Stimulated activated CD4-positive, alpha-beta T cell treated with anti-CD3 and anti-CD28 coated beads, TNF-alpha, amount 100 ng/mL, for 1 hour (primary cell): Measurements from ENCODE around the gene TTC6.

Experiments
- DNase-seq, 3 donors: peaks; one replicate each; pipeline ENCODE4 v3.0.0-alpha.2; 2020; ENCODE audit warnings: low read depth in 3 of 3, low spot score in 1 of 3

Gene TTC6

DNA sequence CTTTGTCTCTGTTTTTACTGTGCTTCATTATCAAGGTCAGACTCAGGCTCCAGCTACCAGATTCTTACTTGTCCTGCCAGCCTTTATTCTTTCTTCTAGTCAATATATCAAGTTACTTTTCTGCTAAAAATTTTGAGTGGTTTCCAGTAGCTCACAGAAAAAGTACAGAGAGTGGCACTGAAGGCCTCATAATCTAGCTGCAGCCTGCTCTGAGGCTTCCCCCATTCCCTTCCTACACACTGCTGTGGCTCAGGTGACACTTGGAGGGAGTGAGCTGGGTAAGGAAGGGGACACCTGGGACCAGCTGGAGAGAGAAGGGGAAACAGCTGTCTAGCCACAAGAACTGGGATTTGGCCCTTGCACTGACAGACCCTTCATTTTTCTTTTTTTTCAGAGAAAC lies 25.4 kb downstream of the TTC6 start:
- DNase-seq, result no peak

DNA sequence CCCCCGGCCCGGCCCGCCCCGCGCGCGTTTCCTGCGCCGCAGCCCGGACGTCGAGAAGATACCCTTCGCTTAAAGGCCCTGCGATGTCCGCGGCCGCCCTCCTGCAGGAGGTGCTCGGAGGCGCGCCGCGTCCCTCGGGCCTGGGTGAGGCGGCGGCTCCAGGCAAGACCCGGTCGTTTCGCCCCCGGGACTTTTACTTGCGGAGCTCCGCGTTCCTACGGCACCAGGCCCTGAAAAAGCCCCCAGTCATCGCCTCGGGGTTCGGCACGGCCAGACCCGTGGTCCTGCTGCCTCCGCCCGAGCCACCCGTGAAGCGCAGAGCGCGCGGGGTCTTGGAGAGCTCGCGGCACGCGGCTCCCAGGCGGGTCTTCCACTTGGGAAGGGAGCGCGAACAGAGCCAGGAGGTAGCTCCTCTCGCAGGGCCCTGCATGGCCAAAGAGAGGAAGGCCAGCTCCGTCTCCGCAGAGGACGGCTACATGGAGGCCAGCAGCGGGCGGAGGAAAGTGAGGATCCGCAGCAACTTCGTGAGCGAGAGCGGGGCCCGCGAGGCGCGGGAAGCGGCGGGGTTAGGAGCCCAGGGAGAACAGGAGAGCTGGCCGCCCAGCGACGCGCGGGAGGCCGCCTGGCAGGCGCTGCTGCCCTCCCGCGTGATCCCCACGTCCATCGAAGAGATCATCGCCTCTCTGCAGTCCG lies 26.9 kb downstream of the TTC6 start:
- DNase-seq, result no peak

DNA sequence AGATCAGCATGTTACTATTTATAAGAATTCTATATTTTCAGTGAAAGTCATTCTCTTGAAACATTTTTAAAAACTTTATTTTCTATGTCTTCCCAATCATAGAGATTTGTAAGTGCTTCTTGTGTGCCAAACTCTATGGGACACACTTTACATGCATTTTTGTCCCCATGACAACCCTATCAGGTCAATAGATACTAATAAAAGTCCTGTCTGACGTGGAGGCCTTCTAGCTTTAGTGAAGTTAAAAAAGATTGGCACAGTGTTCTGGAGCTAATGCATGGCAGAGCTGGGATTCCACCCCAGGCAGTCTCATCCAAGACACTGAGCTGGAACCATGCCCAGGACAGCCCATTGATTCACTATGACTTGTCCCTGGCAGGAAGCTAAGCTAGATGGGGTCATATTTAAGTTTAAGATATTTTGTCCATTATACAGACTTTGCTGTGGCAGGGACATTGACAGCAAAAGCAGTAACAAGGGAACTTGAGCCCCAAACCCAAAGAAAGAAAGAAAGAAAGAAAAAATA lies 28.1 kb downstream of the TTC6 start:
- DNase-seq, result no peak

DNA sequence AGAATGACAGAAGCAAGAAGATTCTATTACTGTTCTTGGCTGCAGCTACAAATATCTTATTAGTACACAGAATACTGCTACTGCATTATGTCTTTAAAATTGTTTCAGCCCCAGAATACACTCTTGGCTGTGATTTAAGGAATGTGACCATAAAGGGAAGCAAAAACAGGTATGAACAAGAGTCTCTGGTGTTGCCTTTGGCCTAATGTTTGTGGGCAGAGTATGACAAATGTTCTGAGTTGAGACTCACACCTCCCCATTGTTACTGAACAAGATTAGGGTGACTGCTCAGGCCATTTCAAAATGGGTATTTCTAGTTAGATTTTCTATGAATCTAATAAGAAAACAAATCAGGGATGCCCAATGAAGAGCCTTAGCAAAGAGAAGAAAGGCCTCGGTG lies 28.5 kb downstream of the TTC6 start:
- no peak for DNase-seq

DNA sequence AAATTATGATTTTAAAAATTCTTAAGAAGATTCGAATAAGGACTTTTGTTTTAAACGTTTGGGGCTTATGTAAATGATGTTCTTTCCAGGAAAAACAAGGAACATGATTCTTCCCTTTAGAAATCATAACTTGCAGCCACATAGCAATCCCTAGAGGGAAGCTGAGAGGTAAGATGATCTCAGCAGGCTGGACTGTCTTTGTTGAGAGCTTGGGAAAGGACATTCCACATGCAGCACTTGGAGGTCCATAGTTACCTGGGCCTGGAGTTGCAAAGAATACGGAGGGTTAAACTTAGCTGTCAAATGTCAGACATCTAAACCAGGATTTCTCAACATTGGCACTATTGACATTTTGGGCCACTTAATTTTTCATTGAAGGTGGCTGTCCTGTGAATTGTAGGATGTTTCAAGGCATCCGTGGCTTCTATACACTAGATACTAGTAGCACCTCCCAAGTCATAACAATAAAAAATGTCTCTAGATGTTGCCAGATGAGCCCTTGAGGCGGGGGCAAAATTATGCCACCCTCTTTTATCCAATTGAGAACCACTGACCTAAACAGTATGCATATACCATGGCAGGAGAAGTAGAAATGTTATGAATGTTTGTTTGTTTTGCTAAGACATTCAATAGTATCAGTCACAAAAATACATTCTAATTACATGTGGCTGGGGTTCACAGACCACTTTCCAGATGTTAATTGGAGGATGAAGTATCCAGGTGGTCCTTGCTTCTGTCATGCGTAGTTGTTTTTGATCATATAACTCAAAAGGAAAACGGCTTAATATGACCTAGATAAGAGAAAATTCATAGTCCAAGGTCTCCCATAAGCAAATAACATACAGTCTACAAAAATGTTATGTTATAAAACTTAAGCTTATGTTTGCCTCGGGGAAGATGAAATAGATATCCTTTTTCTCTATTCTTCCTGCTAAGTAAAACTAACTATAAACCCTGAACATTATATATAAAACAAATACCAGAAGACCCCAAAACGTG lies 30.5 kb downstream of the TTC6 start:
- no peak for DNase-seq

DNA sequence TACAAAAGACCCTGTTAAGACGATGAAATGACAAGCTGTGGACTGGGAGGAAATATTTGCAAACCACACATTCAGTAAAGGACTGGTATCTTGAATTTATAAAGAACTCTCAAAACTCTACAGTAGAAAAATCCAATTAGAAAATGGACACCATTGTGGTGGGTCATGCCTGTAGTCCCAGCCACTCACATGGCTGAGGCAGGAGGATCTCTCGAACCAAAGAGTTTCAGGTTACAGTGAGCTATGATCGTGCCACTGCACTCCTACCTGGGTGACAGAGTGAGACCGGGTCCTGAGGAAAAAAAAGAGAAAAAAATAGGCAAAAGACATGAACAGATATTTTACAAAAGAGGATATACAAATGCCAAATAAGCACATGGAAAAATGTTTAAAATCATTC lies 41.9 kb downstream of the TTC6 start:
- no peak for DNase-seq

DNA sequence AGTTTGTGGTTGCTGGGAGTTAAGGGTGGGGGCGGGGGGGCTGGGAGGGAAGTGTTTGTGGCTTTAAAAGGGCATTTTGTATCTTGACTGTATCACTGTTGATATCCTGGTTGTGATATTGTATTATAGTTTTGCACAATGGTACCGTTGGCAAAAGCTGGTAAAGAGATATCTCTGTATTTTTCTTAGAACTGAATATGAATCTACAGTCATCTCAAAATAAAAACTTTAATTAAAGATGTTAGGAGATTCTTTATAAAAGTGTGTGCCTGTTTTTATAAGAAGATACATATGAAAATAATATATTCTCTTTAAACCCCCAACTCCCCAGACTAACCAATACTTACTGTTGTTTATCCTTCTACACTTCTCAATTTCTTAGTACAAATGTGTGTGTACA lies 43.2 kb downstream of the TTC6 start:
- DNase-seq, result no peak

DNA sequence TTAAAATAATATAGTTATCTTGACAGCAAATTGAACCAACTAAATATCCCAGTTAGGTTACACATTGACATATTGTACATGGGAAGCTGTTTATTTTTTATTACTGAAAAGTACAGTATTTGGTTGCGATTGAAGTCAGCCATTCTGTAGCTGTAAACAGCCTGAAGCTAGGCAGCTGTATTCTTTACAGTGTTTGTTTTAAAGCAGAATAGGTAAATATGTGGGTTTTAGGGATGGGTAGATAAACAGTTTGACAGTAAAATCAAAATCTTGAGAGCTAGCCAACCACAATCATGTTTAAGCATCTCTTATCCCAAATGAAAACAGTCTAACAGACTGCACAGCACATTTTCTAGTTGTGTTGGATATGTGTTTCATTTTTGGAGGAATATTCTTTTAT lies 45.7 kb downstream of the TTC6 start:
- DNase-seq, result no peak

DNA sequence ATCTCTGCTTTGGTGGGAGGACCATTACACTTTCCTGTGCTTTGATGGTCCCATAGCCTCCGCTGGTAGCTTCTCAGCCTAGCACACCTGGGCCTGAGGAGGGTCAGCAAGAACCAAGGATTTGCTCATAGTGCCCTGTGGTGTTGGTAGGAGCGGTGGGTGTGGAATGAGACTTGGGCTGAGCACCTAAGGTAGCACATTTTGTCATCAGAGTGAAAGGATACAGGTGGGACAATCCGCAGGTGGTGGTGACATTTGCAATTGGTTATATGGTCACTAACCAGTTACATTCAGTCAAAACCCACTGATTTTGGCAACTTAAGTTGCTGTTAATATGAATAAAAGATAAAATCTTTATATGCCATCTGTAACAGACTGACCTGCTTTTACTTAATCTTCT lies 46.7 kb downstream of the TTC6 start:
- no peak for DNase-seq

DNA sequence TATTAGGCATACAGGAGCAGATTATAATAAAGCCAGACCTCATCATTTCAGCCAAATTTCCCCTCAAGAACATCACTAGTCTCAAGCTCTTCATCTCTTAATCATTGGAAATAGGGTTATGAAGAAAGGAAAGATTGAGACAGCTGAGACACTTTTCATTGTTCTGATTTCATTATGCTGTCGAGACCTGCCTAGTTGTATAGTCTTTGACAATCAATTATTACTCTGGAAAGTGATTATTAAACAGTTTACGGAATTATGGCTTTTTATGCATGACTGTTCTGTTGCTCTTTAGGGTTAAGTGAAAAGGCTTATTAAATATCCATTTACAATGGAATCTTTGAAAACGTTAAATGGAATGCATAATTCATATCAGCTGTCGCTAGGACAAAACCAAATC lies 48.3 kb downstream of the TTC6 start:
- no peak for DNase-seq
